ENCODE measurements around the gene DNAH1.

DNAH1 gene

DNA sequence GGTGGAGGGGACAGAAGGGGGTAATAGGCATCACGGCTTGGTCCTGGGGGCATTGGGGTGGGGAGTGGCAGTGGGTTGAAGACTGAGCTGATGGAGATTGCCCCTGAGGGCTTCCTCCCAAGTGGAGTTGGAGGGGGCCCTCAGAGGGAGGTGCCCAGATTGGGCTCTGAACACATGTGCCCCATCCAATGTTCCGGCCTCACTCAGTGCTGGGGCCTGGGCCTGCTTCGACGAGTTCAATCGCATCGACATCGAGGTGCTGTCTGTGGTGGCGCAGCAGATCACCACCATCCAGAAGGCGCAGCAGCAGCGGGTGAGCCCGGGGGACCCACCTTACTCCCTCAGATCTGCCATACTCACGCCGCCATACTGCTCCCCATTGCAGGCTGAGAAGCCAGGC, 45.3 kb downstream of the DNAH1 start:
- DNase-seq: no peak

DNA sequence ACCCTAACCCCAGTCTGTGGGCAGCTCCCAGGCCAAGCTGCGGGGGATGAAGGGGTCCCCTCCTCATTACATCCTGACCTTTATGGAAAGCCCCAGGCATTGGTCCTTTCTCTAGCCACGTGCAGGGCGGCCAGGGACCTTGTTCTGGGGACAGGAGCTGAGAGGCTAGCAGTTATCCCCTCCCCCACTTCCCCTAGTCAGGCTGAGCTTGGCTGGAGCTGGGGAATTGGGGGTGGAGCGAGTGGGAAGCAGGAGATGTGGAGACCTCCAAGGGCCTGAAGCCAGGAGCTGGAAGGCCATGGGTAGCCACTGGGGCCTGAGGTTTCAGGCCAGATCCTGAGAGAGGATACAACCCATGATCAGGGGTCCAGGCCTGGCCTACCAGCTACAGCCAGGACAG, 45.8 kb downstream of the DNAH1 start:
- no peak for DNase-seq

DNA sequence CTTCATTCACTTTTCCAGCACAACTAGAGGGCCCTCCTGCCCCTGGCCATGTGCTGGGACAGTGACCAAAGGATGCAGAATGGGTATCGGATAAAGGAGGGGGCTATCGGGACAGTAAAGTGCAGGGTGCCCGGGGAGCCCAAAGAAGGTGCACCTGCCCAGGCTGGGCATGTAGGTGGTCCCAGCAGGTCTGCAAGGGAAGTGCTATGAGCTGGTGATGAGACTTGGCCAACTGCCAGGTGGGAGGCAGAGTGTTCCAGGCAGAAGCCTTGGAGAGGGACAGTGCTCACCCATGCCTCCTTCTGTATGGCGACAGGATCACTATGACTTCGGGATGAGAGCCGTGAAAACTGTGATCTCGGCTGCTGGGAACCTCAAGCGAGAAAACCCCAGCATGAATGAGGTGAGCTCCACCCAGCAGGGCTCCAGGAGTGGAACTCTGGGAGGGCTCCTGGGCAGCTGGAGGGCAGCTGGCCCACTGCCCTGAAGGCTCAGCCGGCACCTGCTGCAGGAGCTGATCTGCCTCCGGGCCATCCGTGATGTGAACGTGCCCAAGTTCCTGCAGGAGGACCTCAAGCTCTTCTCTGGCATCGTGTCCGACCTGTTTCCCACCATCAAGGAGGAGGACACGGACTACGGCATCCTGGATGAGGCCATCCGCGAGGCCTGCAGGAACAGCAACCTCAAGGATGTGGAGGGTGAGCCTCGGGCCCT, 48.4 kb downstream of the DNAH1 start:
- DNase-seq: no peak

DNA sequence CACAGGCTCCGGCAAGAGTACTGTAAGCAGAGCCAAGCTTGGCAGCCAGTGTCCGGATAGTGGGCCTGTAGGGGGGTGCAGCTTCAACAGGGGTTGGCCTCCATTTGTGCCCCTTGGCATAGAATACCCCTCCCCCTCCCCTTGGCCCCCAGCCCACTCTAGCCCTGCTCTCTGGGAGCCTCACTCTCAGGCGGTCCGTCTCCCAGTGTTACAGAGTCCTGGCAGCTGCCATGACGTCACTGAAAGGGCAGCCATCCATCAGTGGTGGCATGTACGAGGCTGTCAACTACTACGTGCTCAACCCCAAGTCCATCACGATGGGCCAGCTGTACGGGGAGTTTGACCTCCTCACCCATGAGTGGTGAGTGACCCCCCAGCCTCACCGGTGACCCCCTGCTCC, 50.4 kb downstream of the DNAH1 start:
- no peak for DNase-seq

DNA sequence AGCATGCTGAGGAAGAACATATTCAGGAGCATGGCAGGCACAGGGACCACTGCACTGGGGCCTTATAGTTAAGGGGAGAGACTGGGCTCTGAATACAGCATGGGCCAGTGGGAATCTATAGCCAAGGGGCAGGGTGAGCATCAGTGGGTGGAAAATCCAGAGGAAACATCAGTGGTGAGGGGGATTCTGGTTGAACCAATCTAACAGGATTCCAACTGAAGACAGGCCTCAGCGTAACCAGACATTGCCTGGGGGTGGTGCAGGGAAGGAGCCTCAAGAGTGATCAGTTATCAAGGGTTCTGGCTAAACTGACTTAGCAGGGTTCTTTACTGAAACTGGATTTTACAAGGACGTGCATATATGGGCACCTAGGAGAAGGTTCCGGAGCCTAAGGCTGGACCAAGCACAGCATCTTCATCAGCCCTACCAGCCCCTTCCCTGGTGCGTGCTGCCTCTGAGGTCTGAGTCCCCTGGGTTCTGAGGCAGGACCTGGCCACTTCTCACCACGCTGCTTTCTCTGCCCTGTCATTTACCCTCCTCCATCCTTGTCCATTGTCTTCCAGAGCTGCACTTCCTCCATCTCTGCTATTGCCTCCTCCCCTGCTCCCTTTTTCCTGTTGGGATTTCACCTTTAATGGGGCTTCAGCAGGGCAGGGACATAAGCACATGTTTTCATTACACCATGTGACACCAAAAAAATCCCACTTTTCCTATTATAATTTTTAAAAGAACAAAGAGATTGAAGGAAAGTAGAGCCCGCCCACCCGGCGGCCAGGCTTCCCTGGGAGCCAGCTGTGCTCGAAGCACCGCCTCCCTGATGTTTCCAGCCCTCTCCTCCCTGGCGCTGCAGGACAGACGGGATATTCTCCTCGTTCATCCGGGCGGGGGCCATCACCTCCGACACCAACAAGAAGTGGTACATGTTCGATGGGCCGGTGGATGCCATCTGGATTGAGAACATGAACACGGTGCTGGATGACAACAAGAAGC, 52.1 kb downstream of the DNAH1 start:
- no peak for DNase-seq

DNA sequence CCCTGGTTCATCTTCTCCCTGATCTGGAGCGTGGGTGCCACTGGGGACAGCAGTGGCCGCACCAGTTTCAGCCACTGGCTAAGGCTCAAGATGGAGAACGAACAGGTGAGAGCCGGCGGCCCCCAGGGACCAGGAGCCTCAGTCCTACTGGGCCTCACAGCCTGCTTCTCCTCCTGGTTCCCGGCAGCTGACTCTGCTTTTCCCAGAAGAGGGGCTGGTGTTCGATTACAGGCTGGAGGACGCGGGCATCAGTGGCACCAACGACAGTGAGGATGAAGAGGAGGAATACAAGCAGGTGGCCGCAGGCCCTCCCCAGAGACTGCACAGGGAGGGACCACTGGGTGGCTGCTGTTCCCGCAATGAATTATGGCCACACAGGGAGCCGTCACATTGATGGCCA, 54.4 kb downstream of the DNAH1 start:
- no peak for DNase-seq

DNA sequence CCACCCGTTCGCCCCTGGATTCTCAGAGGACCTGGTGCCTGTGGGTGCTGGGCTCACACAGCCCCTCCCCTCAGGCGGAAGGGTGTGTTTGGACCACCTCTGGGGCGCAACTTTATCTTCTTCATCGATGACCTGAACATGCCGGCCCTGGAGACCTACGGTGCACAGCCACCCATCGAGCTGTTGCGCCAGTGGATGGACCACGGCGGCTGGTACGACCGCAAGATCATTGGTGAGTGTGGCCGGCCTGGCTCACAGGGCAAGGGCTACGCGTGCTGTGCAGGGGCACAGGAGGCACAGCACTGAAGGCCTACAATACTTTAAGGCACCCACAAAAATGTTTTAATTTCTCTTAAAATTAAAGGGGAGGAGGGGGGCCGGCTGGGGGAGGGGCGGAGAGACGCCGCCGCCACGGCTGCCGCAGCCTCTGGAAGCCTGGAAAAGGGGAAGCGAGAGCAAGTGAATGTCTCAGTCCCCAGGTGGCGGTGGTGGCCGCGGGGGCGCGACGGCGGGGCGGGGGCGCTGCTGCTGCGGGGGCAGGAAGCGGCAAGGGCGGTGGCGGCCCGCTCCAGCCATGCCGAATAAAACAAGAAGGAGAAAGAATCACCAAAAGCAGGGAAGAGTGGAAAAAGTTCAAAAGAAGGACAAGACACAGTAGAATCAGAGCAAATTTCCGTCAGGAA, 56.8 kb downstream of the DNAH1 start:
- peak; percentile 15 for DNase-seq

DNA sequence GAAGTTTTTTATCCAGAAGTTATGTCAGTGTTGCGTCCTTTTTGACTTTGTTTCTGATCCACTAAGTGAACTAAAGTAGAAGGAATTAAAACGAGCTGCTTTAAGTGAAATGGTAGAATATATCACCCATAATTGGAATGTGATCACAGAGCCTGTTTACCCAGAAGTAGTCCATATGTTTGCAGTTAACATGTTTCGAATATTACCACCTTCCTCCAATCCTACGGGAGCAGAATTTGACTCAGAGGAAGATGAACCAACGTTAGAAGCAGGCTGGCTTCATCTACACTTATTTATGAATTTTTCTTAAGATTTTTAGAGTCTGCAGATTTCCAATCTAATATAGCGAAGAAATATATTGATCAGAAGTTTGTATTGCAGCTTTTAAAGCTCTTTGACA, 57.6 kb downstream of the DNAH1 start:
- DNase-seq: no peak

DNA sequence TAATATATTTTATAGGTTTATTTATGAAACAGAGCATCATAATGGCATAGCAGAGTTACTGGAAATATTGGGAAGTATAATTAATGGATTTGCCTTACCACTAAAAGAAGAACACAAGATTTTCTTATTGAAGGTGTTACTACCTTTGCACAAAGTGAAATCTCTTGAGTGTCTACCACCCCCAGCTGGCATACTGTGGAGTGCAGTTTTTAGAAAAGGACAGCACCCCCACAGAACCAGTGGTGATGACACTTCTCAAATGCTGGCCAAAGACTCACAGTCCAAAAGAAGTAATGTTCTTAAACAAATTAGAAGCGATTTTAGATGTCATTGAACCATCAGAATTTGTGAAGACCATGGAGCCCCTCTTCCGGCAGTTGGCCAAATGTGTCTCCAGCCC, 58.1 kb downstream of the DNAH1 start:
- DNase-seq: peak; percentile 3

DNA sequence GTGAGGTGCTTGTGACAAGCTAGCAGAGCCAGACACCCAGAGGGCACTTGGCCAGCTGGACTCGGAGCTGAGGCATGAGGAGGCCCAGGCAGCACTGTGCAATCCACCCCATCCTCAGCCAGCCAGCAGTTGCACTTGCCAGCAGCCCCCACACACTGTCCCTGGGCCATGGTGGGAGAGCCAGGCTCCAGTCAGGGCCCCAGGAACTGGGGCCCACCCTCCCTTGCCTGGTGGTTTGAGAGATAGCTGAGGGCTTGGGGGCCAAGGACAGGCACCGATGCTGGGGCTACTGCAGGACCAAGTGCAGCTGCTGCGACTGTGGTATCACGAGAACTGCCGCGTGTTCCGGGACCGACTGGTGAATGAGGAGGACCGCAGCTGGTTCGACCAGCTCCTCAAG, 63.5 kb downstream of the DNAH1 start:
- no peak for DNase-seq

DNA sequence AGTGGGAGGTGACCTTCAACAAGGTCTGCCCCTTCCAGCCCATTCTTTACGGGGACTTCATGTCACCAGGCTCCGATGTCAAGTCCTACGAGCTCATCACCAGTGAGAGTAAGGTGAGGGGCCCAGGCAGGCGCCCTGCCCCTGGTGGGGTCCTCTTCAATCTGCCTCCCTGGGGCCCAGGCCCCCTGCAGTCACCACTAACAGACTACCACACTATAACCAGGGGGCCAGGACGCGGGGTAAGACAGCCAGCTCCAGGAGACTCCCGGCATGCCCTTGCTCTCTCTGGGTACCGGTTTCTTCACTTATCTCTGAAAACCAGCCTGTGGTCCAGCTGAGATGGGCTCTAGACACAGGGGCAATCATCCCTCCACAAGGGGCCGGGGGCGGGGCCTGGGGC, 63.9 kb downstream of the DNAH1 start:
- DNase-seq: no peak

DNA sequence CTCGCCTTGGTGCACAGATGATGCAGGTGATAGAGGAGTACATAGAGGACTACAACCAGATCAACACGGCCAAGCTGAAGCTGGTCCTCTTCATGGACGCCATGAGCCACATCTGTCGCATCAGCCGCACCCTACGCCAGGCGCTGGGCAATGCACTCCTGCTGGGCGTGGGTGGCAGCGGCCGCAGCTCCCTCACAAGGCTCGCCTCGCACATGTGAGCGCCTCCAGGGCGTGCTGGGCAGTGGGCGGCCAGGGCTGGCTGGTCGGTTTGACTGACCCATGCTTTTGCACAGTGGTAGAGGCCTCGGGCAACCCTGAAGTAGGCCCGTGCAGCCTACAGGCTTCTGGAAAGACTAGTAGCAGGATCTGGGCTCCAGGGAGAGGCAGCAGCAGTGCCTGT, 65.5 kb downstream of the DNAH1 start:
- DNase-seq: no peak

DNA sequence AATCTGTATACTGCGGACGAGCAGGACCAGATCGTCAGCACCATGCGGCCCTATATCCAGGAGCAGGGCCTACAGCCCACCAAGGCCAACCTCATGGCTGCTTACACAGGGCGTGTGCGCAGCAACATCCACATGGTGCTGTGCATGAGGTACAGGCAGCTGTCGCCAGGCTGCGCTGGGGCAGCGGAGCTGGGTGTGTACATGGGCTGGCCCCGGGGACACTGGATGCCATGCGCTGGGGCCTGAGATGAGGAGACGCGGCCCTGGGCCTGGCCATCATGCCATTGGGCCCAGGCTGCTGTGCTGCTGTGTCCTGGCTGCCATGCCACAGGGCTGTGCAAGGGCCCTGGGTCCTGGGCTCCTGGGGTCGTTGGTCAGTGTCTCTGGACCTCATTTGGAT, 67.3 kb downstream of the DNAH1 start:
- no peak for DNase-seq

DNA sequence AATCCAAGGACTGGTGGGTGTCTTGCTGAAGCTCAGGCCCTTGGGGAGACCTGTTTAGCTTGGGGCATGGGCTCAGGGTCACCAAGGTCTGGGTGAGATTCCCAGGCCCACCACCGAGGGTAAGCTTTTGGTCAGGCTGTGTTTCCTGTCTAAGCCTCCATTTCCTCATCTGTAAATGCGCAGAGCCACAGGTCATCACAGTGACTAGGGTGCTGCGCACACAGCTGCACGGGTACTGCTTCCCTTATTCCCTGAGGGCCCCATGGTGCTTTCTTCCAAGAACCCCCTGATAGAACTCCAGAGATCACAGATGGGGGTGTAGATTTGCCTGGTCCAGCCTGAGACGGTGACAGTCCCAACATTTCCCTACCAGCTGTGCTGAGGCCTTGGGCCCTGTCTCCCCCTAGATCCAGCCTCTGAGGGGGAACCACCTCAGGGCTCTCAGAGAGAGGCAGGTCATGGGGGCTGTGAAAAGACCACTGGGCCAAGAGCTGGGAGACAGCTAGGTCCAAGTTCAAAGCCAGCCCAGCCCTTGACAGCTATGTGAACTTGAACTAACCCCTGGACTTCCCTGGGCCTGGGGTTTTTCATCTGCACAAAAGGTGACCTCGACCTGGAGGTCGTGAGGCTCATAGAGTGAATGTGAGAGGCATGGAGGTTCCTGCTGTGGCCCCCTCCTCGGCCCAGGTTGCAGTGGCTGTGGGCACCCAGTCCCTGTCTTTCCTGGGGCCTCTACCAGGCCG, 68.1 kb downstream of the DNAH1 start:
- DNase-seq: no peak

DNA sequence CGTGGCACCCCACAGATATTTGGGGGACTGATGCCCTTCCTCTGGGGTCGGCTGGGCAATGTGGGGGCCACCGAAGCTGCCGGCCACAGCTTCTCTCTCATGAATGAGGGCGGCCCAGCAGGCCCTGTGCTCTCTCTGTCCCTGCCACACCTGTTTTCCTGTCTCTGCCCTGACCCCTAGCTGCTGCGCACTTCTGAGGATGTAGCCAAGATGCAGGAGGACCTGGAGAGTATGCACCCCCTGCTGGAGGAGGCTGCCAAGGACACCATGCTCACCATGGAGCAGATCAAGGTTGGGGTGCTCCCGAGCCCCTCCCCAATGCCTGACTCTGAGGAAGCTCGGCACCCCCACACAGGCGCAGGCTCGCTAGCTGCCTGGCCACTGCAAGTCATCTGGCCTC, 69.0 kb downstream of the DNAH1 start:
- no peak for DNase-seq

DNA sequence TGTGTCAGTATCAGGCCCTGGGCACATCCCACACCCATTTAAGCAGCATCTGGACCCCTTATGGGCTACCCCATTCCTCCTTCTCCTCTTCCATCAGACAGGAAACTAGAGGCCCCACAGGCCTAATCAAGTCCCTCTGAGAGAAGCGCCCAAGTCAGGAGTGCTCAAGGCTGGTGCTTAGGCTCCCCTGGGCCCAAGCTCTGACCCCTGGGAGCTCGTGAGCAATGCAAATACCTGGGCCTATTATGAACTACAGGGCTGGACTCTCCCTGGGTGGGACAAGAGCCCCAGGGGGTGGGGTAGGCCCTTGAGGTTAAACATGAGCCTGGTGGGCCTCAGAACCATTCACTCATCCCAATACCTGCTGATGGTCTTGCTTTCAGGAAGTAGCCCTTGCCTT, 71.4 kb downstream of the DNAH1 start:
- no peak for DNase-seq

DNA sequence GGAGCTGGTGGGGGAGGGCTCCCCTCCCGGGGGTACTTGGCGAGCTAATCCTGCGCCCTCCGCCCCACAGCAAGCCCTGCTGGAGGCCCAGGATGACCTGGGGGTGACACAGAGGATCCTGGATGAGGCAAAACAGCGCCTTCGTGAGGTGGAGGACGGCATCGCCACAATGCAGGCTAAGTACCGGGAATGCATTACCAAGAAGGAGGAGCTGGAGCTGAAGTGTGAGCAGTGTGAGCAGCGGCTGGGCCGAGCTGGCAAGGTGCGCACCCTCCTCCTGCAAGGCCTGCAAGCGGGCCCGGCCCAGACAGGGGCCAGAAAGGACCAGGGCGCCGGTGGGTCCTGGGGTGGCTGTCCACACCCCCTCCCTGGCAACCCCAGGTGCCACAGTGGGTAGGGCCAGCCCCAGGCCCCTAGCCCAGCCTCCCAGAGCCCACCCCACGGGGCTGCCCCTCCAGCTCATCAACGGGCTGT, 72.3 kb downstream of the DNAH1 start:
- DNase-seq: no peak

DNA sequence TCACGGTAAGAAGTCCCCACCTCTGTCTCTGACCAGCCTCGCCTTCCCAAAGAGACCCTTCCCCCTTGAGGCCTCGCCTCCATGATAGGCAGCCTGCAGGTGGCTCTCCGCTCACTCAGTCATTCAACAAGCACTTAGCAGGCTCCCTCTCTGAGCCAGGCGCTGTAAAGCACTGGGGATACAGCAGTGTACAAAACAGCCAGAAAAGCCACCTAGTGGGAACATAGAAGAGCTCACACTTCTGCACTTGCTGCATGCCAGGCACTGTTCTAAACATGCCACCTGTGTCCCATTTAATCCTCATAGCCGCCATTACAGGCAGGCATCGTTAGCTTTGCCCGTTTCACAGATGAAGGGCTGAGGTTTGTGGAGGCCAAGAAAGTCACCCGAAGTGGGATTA, 72.8 kb downstream of the DNAH1 start:
- DNase-seq: no peak

DNA sequence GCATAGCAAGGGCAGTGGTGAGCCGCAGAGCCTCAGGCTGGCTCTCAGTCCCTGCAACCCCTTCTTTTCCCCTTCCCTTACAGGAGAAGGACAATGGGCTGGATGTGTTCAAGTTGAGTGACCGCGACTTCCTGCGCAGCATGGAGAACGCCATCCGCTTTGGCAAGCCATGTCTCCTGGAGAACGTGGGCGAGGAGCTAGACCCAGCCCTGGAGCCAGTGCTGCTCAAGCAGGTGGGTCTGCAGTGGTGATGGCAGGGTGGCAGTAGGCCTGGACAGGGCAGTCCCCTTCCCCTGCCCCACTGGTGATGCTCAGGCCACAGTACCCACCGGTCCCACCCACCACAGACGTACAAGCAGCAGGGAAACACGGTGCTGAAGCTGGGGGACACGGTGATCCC, 75.0 kb downstream of the DNAH1 start:
- no peak for DNase-seq

DNA sequence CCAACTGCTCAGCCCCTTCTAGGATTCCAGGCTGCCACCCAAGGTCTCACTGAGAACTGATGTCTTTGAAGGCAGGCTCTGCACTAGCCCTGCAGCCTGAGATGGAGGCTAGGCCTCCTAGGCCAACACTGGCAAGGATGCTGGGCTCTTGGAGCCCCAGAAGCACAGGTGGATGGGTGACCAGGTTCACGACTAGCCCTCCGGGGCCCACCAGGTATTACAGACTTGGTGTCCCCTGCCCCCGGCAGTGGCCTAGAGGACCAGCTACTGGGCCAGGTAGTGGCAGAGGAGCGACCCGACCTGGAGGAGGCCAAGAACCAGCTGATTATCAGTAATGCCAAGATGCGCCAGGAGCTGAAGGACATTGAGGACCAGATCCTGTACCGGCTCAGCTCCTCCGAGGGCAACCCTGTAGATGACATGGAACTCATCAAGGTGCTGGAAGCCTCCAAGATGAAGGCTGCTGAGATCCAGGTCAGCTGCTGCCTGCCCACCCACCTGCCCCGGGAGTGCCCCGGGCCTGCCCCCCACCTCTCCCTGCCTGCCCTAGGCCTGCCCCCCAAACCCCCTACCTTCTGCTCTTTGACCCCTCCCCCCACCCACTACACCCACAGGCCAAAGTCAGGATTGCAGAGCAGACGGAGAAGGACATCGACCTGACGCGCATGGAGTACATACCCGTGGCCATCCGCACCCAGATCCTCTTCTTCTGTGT, 76.3 kb downstream of the DNAH1 start:
- no peak for DNase-seq

DNA sequence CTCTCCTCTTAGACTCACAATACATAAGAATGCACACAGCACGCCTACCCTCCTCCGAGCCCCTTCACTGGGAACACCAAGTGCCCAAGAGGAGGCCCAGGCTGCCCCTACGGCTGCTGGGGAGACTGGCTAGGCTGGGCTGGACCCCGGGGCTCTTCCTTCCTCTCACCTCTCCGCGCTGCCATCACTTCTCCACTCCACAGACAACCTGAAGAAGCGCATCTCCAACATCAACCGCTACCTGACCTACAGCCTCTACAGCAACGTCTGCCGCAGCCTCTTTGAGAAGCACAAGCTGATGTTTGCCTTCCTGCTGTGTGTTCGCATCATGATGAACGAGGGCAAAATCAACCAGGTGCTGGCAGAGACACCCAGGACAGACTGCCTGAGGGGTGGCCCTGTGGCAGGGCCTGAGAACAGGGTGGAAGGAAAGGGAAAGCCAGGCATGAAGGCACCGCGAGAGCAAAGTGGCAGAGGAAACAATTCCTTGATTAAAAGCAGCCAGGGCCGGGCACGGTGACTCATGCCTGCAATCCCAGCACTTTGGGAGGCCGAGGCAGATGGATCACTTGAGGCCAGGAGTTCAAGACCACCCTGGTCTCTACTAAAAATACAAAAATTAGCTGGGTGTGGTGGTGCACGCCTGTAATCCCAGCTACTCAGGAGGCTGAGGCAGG, 77.2 kb downstream of the DNAH1 start:
- DNase-seq: no peak

All from CD4-positive, alpha-beta T cell treated with Interleukin-10 for 1 hour (primary cell).